NCI-H2227 (cell line): ENCODE data around the gene CTNNA2.

Experiments used
- DNase-seq: peaks from one replicate; lab custom pipeline; 2025; ENCODE audit not compliant: unreplicated experiment; lab: John Stamatoyannopoulos, UW

Gene CTNNA2

DNA sequence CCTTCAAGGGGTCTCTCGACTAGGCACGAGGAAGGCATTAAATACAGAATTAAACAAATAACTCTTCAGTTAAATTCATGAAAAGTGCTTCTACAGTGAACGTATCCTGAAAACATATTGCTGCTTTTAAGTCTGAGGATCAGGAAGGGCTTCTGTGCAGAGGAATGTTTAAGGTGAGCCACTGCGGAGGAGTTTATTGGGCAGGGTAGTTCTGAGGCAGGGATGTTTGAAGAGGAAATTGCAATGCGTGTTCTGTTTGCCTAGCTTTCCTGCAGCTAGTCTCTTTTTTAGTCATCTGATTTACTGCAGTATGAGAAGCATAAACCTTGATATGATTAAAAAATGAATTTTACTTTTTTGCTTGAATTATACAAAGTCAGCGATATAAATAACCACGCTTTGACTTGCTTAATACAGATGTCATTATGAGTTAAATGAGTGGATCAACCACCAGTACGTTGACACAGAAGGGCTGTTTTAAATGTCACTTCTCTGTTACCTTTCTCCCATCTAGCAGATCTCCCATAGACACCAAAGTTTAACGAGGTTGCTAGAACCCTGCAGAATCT is 98.7 kb downstream of the CTNNA2 start:
- no peak for DNase-seq

DNA sequence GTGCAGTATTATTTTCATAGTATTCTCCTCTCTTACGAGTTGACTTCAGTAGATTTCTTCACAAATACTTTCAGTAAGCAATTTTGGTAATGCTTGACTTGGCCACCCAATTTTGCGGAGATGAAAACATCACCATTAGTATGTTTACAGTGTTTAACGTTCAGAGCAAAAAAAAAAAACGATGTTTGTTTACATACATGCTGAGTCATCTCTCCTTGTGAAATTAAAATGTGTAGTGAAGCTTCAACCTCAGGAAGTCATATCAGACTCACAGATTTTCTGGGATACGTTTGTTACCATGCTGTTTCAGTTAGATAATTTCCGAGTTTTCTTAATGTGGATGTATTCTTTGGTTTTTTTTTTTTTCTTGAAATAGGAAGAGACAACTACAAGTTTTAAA is 100.1 kb downstream of the CTNNA2 start:
- no peak for DNase-seq

DNA sequence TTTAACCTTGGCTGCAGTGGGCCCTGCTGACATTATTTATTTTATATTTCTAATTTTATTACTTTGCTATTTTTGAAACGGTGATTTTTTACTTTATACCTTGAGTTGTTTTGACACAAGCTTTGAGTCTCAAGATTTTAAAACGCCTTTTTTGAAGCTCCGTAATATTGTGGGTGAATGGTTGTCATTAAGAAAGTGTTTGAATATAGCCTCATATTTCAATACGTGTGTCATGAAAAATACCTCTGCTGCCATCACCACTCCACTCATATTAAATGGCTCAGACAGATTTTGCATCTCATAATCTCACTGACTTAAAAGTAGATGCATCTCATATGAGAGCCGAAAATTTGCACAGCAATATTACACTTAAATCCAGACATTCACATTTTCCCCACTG is 106.6 kb downstream of the CTNNA2 start:
- DNase-seq = no peak

DNA sequence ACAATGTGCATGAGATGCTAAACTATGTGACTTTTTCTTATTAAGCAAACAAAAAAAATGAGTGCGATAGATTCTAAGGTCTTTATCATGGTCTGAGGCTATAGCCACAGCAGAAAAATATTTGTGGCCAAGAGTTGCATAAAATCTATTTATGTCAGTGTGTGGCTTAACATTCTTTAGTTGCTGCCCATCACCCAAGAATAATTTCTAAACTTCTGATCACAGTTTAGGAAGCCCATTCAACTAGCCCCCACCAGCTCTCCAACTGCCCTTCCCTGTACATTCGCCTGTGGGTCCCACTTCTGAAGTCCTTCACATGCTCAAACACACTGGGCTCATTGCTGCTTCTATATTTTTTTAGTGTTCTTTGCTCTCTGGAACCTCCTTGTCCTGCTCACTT is 107.1 kb downstream of the CTNNA2 start:
- DNase-seq = no peak

DNA sequence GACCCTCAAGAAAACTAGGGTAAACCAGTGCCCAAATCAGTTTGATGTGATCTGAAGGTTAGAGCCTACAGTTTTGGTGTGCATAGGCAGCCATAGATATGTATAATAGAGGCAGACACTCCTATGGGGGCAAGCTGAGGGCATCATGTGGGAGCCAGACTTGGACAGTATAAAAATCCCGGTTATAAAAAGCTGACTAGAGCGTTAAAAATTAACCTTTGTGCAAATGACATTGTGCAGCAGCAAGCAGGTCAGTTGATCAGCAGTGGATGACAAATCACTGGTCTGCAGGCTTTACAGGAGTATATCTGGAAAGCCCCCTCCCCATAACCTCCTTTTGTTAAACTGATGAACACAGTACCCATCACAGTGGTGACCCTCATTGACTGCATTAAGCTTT is 107.8 kb downstream of the CTNNA2 start:
- DNase-seq = no peak

DNA sequence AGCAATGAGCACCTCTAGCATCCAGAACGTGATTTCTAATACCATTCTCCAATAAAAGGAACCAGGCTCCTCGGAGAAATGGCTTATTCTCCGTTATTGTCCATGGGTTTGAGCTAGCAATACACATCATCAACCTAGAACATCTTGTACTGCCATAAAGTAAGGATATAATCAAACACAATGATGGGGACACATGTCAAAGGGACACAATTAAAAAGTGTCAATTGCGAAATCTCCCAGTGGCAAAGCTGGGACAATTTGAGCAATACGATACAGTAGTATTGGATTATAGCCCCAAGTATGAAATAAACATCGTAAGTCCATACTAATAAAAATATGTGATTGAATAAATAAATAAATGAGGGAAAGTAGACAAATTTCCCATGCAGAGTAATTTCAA is 108.4 kb downstream of the CTNNA2 start:
- no peak for DNase-seq

DNA sequence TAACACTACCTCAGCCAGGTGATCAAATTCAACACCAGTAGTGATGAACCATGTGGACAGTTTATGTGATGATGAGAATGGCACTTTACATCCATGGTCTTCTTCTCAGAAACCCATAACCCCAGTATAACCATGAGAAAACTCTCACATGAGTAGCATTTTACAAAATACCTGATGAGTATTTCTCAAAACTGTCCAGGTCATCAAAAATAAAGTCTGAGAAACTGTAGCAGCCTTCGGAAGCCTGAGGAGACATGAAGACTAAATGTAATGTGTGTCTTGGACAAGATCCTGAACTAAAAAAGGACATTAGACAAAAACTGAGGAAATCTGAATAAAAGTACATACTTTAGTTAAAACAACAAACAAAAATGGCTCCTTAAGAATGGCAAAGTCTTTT is 108.9 kb downstream of the CTNNA2 start:
- DNase-seq = no peak

DNA sequence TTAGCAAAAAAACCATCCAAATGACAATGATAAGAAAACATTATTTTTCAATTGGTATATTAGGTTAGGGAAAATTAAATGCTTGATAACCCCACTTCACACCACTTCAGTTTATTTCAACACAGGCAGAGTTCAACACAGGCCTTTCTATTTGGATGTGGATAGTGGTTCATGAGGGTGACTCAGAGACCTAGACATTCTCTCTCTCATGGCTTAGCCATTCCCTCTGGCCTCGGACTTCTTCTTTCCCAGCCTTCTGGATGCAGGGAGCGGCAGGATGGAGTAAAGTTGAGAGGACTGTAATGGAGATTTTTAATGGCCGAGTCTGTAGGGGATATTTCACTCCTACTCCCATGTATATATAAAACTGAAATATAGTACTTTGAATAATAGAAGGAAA is 109.7 kb downstream of the CTNNA2 start:
- DNase-seq = no peak

DNA sequence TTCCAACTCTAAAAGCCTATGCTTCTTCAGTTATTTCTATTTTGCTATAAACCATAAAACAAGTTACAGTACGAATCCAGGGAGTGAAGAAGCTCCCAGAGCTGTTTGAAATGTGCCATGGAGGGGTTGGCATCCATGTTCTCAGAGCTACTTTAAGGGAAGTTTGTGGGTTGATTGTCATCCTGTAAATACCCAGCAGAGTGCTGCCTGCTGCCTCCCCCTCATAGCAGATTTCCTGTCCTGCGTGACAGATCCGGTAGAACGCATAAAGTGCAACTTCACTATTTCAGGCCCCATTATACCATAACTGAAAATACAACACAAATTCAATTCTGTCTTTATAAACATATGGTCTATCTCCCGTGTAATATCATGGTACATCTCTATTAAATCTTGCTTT is 114.4 kb downstream of the CTNNA2 start:
- no peak for DNase-seq

DNA sequence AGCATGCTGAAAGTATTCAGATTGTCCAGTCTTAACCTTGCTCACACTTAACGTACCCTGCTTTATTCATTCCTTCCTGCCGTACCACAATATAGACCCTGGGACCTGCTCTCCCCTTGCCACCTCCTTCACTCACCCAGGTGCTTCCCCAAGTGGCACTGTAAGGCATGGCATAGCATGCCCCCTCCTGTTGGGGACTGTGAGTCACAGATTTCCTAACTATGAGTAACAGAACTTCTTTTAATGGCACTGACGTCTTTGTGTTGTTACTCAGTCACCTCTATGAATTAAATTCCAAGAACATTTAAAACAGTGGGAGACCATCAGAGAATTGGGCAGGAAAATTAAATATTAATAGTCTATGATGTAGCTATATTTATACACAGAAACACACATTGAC is 117.2 kb downstream of the CTNNA2 start:
- no peak for DNase-seq

DNA sequence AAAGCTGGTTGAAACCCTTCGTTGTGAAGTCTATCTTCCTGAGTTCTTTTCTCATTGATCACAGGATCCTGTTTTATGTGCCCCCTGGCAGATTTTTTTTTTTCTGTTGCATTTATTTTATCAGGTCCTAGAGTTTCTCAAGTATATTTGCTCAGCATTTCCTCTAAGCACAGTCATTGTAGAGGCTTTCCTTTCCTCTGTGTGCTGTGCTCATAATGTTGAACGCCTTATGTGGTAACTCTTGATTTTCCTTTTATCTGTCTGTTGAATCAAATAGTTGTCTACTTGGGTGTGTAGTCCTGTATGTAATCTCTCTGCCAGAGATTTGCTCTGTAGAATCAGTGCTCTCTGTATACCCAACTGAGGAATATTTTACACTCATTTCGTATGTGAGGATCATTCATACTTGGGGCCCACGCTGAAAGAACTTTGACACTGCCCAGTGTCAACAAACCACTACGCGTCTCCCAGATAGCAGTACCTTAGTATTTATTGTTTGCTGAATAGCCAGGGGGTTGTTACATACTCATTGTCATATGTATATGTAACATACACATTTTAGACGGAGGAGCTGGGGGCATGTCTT is 118.2 kb downstream of the CTNNA2 start:
- DNase-seq = no peak

DNA sequence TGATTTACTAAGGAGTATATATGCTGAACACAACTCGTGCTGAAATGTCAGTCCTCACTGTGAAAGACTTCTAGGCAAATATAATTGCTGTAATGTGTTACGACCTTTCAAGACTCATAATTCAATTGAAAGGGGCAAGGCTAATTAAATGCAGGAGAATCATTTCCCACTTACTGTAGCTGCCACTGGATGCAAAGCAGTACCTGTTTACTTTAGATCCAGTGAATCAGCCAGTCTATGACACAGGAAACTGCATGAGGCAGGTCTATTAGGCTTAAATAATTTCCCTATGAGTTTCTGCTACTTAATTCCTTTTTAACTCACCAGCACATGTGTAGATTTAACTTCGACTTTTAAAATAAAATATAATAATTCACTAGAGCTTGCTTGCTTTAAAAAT is 125.6 kb downstream of the CTNNA2 start:
- no peak for DNase-seq

DNA sequence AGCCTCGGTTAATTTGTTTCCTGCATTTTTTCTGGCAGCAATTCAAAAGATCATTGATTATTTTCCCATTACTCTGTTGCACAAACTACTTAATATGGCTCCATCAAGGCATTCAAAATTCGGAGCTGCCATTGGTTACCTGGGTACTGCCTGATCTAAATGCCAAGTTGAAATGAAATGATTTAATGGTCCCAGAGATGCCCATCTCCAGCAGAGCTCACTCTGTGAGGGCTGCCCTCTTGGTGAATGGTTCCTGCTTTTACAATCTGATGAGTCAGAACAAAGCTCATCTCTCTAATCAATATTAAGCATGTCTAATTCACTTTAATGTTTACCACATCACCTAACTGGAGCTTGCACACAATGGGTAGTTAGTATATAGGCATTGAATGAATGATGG is 126.1 kb downstream of the CTNNA2 start:
- DNase-seq = no peak

DNA sequence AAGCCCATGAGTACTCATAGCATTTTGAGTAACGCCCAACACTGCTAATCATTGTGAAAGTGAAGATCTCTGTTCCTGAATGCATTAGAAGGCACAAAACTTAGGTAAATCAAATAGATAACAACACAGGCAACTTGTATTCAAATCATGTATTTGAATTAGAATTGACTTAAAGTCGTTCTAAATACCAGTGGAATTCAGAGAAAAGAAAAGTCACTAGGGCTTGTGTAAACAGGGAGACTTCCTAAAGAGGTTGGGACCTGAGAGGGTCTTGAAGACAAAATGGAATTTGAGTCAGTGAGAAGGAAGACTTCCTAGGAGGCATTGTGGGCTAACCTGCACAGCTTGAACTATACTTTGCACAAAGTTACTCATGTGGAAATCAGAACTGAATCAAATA is 127.2 kb downstream of the CTNNA2 start:
- no peak for DNase-seq

DNA sequence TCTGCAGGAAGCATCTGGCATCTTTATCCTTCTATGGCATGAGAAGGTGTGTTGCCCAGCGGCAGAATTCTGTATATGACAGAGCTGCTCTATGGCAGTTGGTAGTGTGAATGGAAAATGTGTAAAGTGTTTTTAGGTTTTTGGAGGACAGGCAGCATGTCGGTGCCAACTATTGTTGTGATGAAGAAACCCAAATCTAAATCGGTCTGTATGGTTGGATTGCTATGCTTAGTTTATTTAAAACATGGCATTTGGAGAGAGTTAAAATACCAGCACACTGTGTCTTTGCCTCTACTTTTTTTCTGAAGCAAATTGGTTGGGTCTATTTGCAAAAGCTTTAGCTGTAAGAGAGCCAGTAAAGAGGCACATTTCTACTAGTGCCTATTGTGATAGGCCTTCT is 136.7 kb downstream of the CTNNA2 start:
- DNase-seq = no peak

DNA sequence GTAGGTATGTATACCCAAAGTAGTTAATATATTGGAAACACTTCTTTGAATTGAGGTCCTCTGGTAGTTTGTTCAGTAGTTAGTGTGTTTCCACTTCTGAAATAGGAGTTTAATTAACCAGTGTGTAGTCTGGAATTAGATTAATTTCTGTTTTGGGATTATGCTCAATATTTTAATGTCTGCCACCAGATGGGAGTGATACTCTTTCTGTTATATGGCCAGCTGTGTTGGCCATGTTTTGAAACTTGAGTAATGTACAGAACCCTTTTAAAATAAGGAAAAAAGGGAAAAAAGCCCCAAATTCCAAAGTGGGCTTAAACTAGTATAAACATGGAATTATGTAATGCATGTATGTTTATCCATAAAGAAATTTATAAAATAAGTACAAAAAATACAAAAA is 147.7 kb downstream of the CTNNA2 start:
- no peak for DNase-seq

DNA sequence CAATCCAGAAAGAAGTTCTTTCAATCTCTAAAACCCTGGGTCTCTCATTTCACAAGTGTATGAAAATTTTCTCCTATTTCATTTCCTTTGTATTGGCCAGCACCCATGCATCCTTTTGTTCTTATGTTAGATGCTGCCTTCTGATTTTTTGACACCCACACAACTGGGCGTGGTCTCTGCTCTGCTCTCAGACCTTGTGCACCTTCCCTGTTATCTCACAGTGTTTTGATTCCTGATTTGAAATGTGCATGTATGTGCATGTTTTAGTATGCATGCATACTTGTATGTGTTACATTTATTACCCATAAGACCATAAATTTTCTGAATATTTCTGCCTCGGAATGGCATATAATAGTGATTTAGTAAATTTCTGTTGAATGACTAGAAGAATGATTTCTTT is 152.2 kb downstream of the CTNNA2 start:
- no peak for DNase-seq

DNA sequence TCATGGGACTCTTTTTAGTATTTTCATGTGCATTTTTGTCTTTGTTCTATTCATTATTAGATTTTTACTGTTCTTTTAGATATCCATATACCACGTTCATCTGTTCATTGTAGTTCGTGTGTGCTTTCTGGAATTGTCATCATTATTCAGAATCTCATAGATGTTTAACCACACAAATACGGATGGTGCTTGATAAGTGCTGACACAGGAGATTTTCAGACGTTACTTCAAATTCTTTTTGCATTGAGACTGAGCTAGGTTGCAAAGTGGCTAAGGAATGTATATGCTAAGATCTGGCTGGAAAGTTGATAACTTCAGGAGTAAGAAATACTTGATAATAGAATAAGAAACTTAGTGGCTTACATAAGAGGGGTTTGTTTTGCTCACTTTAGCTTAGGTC is 153.6 kb downstream of the CTNNA2 start:
- DNase-seq = no peak

DNA sequence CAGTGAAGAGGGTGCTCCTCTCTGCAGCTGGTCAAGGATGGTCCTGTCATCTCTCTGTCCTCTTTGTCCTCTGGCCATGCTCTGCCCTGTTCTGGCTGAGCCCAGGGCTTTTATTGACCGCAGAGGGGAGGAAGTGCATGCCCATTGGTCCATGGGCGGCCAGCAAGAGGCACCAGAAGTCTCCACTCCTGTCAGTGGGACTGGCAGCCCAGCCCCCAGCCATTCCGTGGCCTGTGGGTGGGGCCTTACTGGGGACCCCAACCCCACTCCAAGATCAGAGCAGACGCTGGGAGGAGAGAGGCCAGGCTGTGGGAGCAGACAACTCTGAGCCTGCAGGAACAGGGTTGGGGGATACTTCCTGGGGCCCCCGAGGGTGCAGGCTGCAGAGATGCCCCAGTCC is 156.9 kb downstream of the CTNNA2 start:
- no peak for DNase-seq

DNA sequence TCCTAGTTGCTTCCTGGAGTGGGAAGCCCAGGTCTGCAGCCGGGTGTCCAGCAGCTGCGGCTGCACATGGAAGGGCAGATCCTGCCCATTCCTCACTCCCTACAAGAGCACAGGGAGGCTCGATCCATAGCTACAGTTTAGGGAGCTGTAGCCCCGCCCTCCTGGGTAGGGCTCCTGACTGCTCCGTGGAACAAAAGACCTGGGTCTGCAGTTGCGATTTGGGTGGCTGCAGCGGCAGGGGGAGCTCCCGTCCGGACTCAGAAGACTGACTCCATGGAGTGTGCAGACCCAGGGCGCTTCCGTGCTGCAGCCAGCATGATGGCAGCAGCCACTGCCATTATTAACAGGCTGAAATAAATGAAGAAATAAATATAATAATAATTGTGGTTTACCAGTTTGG is 157.3 kb downstream of the CTNNA2 start:
- no peak for DNase-seq

DNA sequence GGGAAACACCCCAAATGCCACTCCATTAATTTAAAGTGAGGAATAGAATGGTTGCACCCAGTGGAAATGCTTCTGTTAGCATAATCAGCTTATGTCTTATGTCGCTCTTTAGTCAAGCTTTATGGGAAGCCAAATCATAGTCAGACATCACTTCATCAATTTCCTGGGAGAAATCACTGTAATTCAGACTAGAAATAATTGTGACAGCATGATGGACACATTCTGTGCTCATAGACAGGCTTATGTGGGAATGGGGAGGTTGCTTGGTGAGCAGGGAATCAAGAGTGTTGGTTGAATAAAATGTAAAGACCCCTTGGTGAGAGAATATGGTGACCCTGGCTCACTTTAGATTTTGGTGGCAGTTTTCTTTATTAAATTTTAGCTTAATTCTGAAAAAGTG is 174.0 kb downstream of the CTNNA2 start:
- DNase-seq = no peak

DNA sequence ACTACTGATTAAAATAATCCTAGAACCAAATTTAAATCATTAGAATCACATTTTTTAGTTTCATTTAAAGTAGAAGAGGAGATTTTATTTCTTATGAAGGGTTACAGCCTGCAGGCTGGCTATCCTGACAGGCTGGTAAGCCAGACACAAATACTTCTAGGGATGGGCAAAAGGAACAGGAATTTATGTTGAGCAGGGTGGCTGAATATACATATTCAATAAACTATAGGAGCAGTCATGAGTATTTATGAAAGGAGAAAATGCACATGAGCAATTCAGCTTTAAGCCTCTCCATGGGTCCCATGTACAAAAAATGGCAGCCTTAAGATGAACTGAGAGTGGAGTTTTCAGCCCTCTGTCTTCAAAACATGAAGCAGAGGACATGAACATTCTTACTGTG is 182.4 kb downstream of the CTNNA2 start:
- no peak for DNase-seq

DNA sequence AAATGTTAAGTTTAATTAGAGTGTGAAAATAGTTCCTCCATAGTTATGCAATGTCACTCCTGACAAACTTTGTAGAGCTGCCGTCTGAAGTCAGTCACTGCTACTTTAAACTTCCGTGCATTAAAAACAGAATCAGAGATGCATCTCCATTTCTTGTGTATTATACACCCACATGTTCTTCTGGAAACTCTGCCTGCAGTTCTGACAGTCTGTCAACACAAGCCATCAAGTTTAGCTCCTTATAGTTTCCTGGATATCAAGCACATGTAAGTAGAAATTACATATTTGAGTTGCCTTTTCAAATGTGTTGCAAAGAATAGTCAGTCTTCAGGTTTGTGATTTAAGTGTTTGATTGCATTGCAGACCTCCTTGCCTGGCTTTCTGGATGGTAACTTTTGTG is 184.3 kb downstream of the CTNNA2 start:
- no peak for DNase-seq

DNA sequence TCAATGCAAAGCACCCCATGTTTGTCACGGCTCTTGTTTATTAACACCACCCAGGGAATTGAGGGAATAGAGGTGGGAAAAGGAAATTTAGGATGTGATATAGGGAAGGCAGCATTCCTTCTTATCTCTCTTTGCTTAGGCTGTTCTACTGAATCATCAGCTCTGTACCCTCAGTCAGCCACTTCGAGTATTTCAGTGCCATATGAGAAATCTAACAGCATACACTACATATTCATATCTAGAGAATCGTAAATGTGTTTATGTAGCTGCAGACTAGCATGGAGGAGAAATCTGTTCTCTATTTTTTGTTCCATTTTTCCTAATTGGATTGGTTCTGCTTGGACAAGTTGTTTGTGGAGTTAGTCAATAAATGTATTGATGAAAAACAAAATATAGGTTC is 187.8 kb downstream of the CTNNA2 start:
- DNase-seq = no peak
